Type B pancreatic cell (in vitro differentiated cells): ENCODE results near the gene IFNGR2. TPM values are rescaled to one million over a fixed set of nuclear protein-coding genes. Genes with fewer than 3 reads are reported as not detected.
"Not testable (repeated sequence)": the region's sequence is repeated elsewhere in the genome, so short reads cannot be mapped to it uniquely, and the experiment has no call there.

Source experiments
- DNase-seq: peaks from one replicate; pipeline ENCODE4 v3.0.0; 2021; ENCODE audit warnings: mixed read lengths; ENCODE audit not compliant: unreplicated experiment; ENCODE audit errors: extremely low spot score
- H3K27ac Mint-ChIP-seq: 2 replicates; pipeline ENCODE4 v1.8.0; 2021; ENCODE audit warnings: mild to moderate bottlenecking, mixed read lengths
- H3K27me3 Mint-ChIP-seq: 2 replicates; pipeline ENCODE4 v1.8.0; 2021; ENCODE audit warnings: mixed read lengths
- H3K36me3 Mint-ChIP-seq: 2 replicates; pipeline ENCODE4 v1.8.0; 2021; ENCODE audit warnings: mixed read lengths
- H3K4me1 Mint-ChIP-seq: one replicate; pipeline ENCODE4 v1.8.0; 2021; ENCODE audit warnings: mixed read lengths; ENCODE audit not compliant: unreplicated experiment
- H3K4me3 Mint-ChIP-seq: 2 replicates; pipeline ENCODE4 v1.8.0; 2021; ENCODE audit warnings: mild to moderate bottlenecking, mixed read lengths
- H3K9me3 Mint-ChIP-seq: 2 replicates; pipeline ENCODE4 v1.8.0; 2021; ENCODE audit warnings: mixed read lengths
- total RNA-seq: library from RNA; stranded (reverse); gene quantifications from 2 replicates; pipeline ENCODE4 v1.2.1, GENCODE V29; 2021; ENCODE audit warnings: low replicate concordance
- TF ChIP-seq, protein P1 (sequence below): fragments of 200-600 bp; sonication (generic); conservative IDR thresholded peaks from 2 replicates; pipeline ENCODE4 v1.5.0; 2021; ENCODE audit warnings: antibody characterized with exemption, mild to moderate bottlenecking

IFNGR2 gene
- total RNA-seq, 1 donor from 2014 or later = 40.4 TPM

DNA sequence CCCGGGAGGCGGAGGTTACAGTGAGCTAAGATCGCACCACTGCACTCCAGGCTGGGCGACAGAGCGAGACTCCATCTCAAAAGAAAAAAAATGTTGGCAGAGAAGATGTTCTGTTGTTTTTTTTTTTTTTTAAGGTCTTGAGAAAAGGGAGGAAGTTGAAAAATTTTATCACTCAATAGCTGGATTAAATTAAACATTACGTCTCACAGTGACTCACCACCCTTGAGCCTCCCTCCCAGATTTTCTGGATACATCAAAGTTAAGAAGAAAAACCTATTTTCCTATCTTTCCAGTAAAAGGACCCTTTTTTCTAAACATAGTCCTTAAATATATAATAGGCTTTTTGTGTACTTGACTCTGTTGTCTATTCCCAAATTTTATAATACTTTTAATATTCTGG, 42.9 kb upstream of the IFNGR2 start:
- H3K27ac Mint-ChIP-seq = no peak overlapping the region
- peaks cover 7% of the 10 kb centered on the region for H3K36me3 Mint-ChIP-seq
- TF ChIP-seq, protein P1, sequence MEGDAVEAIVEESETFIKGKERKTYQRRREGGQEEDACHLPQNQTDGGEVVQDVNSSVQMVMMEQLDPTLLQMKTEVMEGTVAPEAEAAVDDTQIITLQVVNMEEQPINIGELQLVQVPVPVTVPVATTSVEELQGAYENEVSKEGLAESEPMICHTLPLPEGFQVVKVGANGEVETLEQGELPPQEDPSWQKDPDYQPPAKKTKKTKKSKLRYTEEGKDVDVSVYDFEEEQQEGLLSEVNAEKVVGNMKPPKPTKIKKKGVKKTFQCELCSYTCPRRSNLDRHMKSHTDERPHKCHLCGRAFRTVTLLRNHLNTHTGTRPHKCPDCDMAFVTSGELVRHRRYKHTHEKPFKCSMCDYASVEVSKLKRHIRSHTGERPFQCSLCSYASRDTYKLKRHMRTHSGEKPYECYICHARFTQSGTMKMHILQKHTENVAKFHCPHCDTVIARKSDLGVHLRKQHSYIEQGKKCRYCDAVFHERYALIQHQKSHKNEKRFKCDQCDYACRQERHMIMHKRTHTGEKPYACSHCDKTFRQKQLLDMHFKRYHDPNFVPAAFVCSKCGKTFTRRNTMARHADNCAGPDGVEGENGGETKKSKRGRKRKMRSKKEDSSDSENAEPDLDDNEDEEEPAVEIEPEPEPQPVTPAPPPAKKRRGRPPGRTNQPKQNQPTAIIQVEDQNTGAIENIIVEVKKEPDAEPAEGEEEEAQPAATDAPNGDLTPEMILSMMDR = no peak
- H3K4me1 Mint-ChIP-seq = peaks cover 14% of the 10 kb centered on the region
- DNase-seq = no peak
- no peak overlapping the region for H3K4me3 Mint-ChIP-seq
- H3K27me3 Mint-ChIP-seq = peaks cover 3% of the 10 kb centered on the region
- H3K9me3 Mint-ChIP-seq = peaks cover 4% of the 10 kb centered on the region

- TF ChIP-seq, protein P1 = peak; percentile 91
- Mint-ChIP-seq H3K9me3 (peaks cover 4% of the 10 kb centered on the region), H3K4me1 (peaks cover 14% of the 10 kb centered on the region), H3K4me3 (peak overlapping the region; percentile 78), H3K27me3 (peaks cover 3% of the 10 kb centered on the region), H3K27ac (peak overlapping the region; percentile 78), H3K36me3 (peaks cover 5% of the 10 kb centered on the region)
- peak; percentile 76 for DNase-seq
Measured at GRCh38 chr21:33360881-33361602, 42.2 kb upstream of the IFNGR2 start.

DNA sequence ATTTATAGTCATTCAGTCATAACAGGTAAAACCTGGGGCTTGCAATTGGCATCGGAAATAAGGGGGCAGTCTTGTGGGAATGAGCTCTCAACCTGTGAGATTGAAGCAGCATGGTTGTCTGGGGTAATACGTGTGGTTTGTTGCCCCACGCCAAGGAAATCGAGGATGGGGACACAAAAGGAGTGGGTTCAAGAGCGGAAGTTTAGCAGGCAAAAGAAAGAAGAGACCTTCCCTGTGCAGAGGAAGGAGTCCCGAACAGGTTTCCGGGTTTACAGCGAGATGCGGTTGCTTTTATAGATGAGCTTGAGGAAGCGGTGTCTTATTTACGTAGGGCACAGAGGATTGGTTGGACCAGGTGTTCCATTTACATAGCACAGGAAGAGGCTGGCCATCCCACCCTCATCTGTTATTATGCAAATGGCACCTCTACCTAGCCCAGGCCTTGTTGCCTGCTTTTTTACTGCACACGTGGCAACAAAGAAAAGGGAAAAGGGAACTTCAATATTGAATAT, 41.1 kb upstream of the IFNGR2 start:
- Mint-ChIP-seq H3K27ac (peak overlapping the region; percentile 78), H3K4me3 (peak overlapping the region; percentile 32), H3K4me1 (peaks cover 14% of the 10 kb centered on the region)

DNA sequence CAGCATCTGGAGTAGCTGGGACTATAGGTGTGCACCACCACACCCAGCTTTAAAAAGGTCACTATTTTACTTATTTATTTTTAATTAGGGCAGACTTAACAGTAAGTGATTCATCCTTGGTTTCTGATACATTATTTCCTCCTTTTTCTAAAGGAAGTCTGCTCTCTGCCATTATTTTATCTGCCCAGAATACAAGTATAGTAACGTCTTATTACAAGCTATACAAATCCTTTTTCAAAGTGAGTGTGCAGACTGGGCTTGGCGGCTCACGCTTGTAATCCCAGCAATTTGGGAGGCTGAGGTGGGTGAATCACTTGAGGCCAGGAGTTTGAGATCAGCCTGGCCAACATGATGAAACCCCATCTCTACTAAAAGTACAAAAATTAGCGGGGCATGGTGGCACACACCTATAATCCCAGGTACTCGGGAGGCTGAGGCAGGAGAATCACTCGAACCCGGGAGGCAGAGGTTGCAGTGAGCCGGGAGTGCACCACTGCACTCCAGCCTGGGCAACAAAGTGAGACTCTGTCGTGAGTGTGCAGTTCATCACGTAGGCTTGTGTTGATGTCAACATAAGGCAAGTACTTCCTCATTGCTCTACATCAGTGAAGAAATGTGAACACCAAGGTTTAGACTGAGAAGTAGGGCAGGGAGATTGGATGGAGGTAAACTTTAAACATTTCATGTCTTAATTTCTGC, 39.2 kb upstream of the IFNGR2 start:
- H3K36me3 Mint-ChIP-seq, H3K27me3 Mint-ChIP-seq, H3K4me3 Mint-ChIP-seq, H3K9me3 Mint-ChIP-seq: not testable (repeated sequence)
- peak; percentile 37 for DNase-seq
- peaks cover 14% of the 10 kb centered on the region for H3K4me1 Mint-ChIP-seq
- H3K27ac Mint-ChIP-seq = peak overlapping the region; percentile 62

More for the DNA sequence above, 41.1 kb upstream of the IFNGR2 start:
- TF ChIP-seq, protein P1 = no peak
- DNase-seq = peak; percentile 36
- peaks cover 3% of the 10 kb centered on the region for H3K27me3 Mint-ChIP-seq
- H3K9me3 Mint-ChIP-seq = peaks cover 4% of the 10 kb centered on the region
- H3K36me3 Mint-ChIP-seq = no peaks in the 10 kb centered on the region

GRCh38 chr21:33364830-33365229, 38.4 kb upstream of the IFNGR2 start:
- H3K27me3 Mint-ChIP-seq = peaks cover 3% of the 10 kb centered on the region

More at GRCh38 chr21:33364830-33365229, 38.4 kb upstream of the IFNGR2 start:
- TF ChIP-seq, protein P1 = no peak
- Mint-ChIP-seq H3K27ac (no peak overlapping the region), H3K4me3 (no peak overlapping the region), H3K36me3 (no peaks in the 10 kb centered on the region), H3K4me1 (peaks cover 14% of the 10 kb centered on the region), H3K9me3 (peaks cover 10% of the 10 kb centered on the region)
- DNase-seq = peak; percentile 15
